Measurements from ENCODE around the gene RBM15B. TPM values are rescaled to one million over a fixed set of nuclear protein-coding genes. Genes with fewer than 3 reads are reported as not detected.

RBM15B gene
- total RNA-seq = 34.1 TPM

GRCh38 chr3:51391075-51391565, at the start of gene RBM15B:
Gene RBM15B (plus strand): TSS chr3:51391285. CDS start chr3:51391400, 115 bp downstream.

GRCh38 chr3:51384726-51385473, 6.2 kb upstream of the RBM15B start, which contains the start of gene MANF:
Gene MANF (plus strand): TSS chr3:51385291. CDS start chr3:51385343, 52 bp downstream.

Other genes starting within 250 kb of the RBM15B start
- 15.7 TPM for gene MANF, start 6.0 kb upstream of the RBM15B start, total RNA-seq
- 26.0 TPM for gene DCAF1, start 108.7 kb downstream of the RBM15B start, total RNA-seq
- 48.2 TPM for gene RAD54L2, start 147.4 kb downstream of the RBM15B start, total RNA-seq